NCI-H187 (cell line): ENCODE results near the gene CYLD.

Experiments
- DNase-seq, 2 experiments: peaks; one replicate each; lab custom pipeline; 2025; lab: John Stamatoyannopoulos, UW

CYLD gene

GRCh38 chr16:50781043-50781442, 39.2 kb downstream of the CYLD start:
- DNase-seq: no peak

- no peak for DNase-seq
These were observed 39.6 kb downstream of the CYLD start for GRCh38 chr16:50781518-50781917.

GRCh38 chr16:50789757-50790156, 47.9 kb downstream of the CYLD start:
- no peak for DNase-seq

- no peak for DNase-seq
These were observed 49.6 kb downstream of the CYLD start for GRCh38 chr16:50791522-50791921.

DNA sequence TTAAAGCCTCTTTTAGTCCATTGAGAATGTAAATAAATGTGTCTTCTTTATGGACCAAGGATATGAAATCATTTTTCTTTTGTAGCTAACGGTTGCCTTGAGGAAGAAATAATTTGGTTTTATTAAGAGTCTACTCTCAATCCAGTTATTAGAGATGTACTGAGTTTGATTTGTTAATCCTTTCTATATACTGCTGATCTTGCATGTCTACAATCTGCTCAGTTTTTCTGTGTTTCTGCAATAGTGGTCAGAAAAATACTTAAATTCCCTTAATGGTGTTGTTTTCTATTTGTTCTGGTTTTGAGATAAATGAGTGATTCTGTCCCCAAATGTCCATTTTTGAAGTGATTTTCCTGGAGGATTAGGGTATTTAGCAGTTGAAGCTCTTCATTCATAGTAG, 54.9 kb downstream of the CYLD start:
- DNase-seq: no peak

GRCh38 chr16:50797456-50797855, 55.6 kb downstream of the CYLD start:
- DNase-seq: no peak

- DNase-seq: no peak
These were observed 58.2 kb downstream of the CYLD start for GRCh38 chr16:50800074-50800473.

- no peak for DNase-seq
These were observed 59.1 kb downstream of the CYLD start for GRCh38 chr16:50801036-50801435.

- no peak for DNase-seq
These were observed 60.1 kb downstream of the CYLD start for GRCh38 chr16:50802000-50802399.

DNA sequence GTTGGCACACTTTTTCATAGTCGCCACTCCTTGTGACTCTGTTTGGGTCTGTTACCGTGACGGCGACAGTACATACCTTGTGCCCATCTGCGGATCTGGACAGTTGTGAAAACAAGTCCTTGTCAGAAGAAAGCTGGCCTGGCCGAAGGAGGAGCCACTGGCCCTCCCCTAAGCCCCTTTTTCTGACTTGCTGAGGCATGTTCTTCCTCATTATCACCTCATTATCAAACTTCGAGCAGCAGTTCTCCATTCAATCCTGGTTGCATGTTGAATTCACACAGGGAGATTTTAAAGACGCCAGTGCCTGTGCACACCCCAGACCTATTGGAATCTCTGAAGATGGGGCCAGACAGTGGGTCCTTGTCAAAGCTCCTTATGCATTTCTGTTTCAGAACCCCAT, 61.1 kb downstream of the CYLD start:
- DNase-seq: no peak

- no peak for DNase-seq
These were observed 62.5 kb downstream of the CYLD start for GRCh38 chr16:50804290-50804907.

DNA sequence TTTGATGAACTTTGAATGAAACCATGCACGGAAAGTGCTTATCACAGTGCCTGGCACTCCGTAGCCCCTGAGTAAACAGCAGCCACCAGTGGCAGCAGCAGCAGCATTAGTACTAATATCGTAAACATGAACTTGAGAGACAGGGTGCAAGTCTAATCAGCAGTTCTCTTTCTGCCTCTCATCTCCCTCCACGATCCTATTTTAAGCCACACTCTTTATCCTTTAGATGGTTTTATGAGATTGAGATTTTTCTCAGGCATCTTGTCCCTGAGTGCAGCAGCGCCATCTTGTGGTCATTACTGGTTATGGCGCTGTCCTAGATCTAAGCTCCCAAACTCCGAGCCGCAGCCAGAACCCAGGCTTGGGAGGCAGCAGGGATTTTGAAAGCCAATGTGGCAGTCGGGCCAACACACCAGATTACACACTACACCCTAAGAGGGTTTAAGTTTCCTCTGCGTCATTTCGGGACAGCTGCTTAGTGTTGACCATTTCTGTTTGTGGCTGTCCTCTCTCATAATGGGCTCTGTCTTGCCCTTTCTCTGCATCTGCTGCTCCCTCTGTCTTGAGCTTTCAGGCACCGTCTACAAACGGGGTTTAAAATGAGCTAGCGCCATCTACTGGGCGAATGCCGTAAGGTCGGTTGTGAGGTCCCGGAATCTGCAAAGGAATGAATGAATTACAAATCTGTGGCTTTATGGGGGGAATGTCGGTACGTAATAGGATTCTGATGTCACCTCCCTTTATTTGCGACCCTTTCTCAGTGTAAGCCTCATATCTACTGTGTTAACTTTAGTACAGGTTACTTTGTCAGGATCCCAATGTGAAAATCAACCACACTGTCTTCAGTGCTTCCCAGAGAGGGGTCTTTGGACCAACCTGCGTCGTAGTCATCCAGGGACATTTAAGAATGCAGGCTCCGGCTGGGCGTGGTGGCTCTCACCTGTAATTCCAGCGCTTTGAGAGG, 64.5 kb downstream of the CYLD start:
- peak; percentile 41 to 82 for DNase-seq

DNA sequence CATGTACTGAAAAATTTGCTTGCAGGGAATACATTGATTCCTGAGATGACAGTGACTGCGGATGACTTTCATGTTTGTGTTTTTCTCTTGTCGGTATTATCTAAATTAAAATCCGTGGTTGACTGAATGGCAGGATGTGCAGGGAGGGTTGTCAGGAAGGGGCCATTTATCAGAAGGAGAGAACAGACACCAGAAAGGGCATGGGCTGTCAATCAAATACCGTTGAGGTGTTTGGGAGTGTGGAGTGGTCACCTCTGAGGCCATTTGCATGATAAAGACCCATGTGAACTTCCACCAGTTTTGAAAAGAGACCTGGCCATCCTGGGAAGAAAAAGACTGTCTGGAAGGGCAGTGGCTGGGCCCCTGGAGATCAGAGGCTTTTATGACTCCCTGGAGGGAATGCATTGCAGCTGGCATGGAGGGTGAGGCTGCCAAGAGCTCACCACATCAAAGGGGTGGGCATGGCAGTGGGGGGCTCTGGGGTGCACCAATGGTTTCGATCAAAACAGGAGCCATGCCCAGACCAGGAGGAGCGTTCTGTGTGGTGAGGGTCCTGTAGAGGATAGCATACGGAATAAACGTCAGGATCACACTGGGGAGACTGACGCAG, 67.1 kb downstream of the CYLD start:
- DNase-seq: no peak

DNA sequence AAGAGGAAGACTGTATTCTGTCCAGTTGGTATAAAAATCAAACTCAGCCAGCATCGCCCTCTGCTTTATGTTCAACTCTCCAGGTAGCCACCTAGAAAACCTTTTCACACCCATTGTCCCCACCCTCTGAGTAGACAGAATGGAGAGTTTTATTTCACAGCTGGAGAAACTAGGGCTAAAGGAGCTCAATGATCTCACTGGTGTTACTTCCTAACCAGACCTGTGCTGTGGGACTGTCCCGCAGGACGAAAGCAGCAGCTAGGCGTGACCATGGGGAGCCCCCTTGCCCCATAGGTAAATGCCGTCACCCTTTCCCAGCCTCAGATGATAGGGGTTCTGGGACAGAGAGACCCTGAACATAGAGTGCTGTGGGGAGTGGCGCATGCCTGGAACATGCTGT, 67.7 kb downstream of the CYLD start:
- no peak for DNase-seq

GRCh38 chr16:50810241-50810965, 68.5 kb downstream of the CYLD start:
- no peak for DNase-seq

GRCh38 chr16:50812046-50812445, 70.2 kb downstream of the CYLD start:
- DNase-seq: no peak

DNA sequence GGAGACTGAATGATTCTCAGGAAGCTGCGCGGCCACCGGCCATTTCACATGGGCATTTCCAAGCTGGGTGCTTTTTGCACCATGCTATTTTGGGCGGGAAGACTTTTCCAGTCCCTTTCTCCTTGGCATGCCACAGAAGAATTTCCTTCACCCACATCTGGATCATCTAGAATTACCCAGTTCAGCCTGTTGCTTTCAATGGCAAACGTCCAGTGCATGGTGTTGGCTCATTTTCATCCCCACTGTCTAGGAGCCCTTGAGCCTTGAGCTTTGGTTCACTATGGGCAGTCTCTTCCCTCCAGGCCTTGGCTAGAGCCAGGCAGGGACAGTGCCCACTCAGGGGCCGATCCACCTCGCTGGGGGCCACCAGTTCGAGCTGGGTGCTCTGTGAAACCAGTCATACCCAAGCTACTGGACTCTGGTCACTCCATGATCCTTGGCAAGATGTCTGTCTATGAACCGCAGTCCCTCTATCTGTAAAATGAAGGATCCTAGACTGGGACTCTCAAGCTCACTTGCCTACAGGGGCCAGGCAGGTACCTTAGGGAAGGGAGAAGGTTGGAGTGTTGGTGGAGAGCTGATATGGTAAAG, 71.1 kb downstream of the CYLD start:
- no peak for DNase-seq

DNA sequence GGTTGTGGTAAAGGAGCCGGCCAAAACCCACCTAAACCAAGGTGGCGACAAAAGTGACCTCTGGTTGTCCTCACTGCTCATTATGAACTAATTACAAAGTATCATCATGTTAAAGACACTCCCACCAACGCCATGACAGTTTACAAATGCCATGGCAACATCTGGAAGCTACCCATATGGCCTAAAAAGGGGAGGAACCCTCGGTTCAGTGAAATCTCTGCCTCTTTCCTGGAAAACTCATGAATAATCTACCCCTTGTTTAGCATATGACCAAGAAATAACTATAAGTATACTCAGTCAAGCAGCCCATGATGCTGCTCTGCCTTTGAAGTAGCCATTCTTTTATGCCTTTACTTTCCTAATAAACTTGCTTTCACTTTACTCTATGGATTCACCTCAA, 72.2 kb downstream of the CYLD start:
- no peak for DNase-seq

- no peak for DNase-seq
These were observed 72.7 kb downstream of the CYLD start for GRCh38 chr16:50814541-50814940.

DNA sequence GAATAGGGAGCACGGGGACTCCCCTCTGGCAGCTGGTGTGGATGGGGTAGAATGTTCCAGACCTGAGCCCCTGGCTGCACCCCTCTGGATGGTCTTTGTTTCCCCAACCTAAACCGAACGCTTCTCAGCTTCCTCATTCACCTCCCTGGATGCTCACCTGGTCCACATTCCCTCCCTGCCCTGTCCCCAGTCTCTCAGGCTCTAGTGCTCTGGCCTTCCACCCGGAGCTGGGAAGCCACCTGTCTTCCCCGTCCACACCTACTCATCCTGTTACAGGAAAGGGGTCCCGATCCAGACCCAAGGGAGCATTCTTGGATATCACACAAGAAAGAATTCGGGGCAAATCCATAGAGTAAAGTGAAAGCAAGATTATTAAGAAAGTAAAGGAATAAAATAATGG, 73.5 kb downstream of the CYLD start:
- DNase-seq: no peak

GRCh38 chr16:50816901-50817555, 75.1 kb downstream of the CYLD start:
- no peak for DNase-seq
